GM18520 (cell line): Measurements from ENCODE around the gene USP24.

Source experiments
- ATAC-seq: cut with Tn5 transposase; IDR thresholded peaks from one replicate; pipeline ENCODE4 v1.9.1; 2021; ENCODE audit not compliant: unreplicated experiment

The USP24 gene

DNA sequence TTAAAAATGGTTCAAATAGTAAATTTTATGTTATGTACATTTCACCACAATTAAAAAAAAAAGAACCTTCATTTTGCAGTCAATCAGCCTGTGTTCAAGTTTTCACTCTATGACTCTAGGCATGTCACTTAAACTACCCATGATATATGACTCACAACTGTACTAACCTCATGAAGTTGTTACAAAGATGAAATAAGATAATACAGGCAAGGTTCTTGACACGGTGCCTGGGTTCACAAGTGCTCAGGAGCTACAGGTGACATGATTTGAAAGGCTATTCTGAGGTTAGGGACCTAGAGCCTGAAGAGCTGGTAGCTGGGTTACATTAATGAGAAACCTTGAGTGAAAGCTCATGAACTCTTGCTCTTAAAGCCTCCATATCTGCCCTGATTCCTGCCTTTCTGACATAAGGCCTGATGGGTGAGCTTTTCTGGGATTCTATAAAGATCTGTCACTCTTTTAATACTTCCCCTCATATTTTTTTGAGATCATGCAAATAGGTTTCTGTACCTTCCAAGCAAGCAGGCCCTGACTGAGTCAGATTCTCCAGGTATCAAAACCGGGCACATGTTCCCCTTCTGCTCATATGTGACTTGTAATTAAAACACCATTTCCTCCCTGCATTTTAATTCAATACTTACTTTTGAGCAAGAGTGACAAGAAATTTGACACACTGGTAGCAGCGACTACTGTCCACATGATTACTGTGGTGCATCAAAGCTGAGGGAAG is 141.8 kb downstream of the USP24 start:
- peak; percentile 63 for ATAC-seq

DNA sequence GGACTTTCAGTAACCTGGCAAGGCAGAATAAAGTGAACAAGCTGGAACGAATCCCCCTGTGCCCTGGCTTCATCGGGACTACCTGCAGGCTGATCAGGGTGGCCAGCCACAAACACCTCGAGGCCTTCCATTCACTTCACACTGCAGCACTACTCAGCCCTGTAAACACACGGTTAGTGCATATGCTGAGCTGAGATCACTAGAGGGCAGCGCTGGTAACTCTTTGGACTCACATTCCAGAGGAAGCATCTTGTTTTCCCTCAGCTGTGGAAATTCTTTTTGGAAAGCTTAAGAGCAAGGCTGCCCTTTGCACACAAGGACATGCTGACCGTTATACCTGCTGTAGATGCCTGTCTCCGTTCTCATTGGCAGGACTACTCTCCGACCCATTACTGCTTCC is 143.7 kb downstream of the USP24 start:
- no peak for ATAC-seq

DNA sequence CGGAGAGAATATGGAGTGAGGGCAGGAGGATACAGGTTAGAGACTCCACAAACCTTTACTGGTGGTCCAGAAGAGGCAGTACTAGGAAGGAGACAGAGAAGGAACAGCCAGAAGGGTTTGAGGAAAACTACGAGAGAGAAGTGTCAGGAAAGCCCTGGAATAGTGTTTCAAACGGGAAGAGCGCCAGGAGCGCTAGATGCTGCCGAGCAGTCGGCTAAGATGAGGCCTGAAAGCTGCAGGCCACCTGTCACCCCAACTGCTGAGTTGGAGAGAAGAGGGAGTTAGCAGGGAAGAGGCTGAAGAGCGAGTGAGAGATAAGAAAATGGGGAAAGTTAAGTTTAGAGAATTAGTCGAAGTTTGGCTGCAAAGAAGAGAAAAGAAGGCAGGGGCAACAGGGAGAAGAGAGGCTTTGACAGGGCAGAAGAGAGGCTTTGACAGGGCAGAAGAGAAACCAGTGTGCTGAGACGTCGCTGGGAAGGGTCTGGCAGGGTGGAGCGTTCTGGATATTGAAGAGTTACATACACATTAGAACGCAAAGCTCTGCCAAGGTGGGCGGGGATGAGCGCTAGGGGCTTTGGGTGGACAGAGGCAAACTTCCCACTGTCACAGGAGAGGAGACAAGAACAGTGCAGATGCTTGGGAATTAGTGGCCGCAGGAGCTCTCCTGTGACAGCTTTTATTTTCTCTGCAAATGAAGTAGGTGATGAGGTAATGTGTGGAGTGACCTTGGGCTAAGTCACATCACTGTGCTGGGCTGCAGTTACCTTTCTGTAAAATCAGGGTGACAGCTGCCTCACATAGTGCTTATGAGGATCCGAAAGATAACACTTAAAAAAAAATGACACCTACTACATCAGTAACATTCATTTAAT is 144.6 kb downstream of the USP24 start:
- ATAC-seq: no peak

DNA sequence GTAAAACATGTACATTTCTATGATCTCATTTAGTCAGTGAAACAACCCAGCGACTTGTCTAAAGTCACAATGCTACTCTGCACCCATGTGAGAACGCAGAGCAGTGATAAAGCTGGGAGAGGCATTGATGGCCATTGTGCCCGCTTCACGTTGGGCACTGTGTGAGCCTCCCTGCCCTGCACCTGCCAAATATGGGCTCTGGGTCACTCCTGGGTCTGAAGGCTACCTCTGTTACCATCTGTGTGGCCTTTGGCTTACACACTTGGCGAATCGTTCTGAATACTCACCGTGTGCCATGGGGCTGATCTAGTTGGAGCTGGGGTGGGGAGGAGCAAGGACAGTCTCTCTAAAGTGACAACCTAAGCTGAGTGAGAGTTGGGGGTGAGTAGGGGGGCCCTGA is 145.9 kb downstream of the USP24 start:
- no peak for ATAC-seq

DNA sequence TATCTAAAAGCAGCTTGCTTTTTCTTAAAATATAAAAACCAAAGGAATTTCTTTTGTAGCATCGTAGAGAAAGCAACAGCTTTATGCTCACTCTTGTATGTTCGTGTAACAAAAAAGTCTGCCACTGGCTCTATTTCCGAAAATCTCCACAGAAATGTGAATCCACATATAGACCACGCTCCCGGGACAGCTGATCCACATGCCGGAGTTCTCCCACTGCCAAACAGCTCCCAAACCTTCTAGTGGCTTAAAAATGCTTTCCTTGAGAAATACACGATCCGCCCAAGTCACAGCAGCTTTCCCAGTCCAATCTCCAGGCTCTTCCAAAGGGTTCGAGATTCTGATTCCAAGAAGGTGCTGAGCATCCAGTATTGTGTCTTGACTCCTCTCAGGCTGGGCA is 146.5 kb downstream of the USP24 start:
- ATAC-seq: no peak

DNA sequence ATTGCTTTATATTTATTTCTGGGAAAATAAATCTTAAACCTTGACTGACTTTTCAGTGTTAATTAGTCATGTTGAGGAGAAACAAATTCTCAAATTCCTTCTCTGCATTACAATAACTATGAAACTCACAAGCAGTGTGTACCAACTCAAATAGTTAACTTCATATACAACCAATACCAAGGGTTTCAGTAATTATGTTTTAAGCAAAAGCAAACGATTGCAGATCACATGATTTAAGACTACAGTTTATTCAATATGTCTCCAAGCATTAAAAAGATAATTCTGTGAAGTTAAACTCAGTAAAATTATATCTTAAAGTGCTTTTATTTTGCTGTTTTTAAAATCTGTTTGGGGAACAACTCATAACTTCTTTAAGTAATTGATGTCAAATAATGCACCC is 147.2 kb downstream of the USP24 start:
- ATAC-seq: no peak

DNA sequence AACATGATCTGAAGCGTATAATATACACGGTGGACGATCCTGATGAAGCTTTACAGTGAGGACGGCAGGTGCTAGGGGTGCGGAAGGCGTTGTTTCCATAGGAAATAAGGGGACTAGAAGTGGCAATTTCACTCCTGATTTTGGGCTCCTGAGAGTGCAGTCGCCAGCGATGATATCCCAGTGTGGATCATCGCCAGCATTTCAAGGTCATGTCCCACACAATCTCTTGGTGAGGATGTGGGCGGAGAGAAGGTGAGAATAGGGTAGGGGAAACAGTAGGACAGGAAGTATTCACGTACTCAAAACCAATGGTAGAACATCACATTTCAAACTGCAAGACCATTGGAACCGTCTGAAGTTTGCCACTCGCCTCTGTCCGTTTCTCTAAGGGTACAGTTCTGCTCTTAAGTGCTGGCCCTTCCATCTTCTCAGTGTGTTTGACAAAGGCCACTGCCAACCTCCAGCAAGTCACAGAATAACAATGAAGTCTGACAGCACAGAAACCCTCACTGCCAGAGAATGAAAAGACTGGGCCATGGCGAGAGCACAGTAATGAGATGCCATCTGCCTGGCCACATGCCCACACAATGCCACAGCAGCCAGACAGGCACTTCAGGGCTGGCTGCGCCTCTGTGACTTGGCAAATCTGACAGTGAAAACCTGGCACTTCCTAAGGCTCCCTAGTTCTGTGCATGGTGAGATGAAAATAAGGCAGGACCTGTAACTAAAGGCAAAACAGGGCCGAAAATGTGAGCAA is 148.0 kb downstream of the USP24 start:
- no peak for ATAC-seq

DNA sequence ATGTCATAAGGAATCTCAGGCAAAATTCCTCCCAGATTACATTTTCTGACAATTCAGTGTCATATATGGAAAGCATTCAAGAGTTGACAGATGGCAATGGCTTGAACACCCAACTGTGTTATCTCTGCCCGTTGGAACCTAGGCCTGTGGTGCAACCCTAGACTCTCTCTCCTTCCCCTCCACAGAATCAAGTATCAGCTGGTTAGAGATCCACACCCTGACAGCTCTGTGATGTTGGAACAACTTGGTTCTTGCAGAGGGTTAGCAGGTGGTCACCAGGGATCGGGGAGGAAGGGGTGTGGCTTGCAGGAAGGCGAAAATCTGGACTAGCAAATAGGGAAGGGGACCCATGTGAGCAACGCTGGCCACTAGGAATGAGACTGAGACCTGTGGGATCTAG is 149.5 kb downstream of the USP24 start:
- ATAC-seq: no peak

DNA sequence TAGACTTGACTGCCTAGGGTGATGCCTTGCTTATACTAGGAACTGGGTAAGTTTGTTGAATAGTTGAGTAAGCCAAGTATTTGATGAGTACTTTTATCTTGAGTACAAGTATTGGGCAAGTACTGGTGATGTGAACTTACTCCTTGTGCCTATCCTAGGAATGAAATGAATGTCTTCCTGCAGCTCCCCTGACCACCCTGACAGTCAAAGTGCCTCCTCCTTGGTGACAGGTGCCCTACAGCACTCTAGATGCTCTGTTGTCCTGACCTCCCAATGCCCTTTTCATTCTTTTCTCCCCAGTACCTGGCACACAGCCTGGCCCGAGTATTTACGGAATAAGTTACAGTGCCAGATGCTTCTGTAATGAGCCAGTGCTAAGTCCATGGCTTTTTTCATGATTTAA is 150.3 kb downstream of the USP24 start:
- ATAC-seq: no peak

DNA sequence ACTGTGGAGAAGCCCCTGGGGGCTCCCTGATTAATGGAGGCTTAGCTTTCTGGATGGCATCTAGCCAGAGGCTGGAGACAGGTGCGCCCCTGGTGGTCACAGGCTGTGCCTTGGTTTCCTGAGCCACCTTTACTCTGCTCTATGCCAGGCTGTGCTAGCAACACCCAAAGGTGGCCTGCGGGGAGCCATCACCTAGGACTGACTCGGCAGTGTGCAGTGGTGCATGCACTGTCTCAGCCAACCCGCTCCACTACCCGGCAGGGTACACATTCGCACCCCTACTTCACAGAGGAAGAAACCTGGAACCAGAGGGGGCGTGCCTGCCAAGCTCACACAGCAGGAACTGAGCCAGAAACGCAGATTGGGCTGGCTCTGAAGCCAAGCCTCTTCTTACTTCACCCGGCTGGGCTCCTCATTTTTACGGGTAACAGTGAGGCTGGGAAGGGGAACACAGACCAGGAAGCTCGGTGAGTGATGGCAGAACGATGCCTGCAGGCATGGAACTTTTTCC is 151.0 kb downstream of the USP24 start:
- no peak for ATAC-seq

DNA sequence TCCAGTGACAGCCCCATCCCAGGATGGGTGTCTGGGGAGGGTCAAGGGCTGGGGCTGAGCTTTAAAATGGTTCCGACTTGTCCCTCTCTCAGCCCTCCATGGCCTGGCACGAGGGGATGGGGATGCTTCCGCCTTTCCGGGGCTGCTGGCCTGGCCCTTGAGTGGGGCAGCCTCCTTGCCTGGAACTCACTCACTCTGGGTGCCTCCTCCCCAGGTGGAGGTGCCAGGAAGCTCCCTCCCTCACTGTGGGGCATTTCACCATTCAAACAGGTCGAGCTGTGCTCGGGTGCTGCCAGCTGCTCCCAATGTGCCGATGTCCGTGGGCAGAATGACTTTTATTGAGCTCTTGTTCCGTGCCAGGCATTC is 151.6 kb downstream of the USP24 start:
- ATAC-seq: no peak

DNA sequence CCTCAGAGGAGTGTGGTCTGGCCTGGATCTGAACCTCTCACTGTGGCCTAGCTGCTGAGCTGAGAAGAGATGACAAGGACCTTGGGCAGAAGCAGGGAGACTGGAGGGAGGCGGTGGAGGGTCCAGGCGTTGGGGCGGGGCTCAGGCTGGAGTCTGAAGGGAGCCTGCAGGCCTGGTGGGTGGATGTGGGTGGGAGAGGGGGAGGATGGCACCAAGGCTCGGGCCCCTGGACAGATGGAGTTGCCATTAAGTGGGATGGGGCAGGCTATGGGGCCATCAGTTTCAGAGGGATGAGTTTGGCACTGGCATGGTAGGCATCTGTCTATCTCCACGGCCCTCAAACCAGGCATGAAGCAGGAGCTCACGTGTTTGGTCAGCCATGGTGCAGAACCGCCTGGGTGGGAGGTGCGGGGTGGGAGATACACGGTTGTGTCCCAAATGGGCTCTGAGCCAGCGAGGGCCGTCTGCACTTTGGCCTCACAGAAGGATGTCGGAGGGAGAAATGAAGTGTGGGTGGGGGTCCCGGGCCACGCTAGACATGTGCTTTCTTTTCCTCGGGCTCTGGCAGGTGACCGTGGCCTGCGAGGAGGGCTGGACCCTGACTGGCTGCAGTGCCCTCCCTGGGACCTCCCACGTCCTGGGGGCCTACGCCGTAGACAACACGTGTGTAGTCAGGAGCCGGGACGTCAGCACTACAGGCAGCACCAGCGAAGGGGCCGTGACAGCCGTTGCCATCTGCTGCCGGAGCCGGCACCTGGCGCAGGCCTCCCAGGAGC is 152.2 kb downstream of the USP24 start:
- no peak for ATAC-seq

DNA sequence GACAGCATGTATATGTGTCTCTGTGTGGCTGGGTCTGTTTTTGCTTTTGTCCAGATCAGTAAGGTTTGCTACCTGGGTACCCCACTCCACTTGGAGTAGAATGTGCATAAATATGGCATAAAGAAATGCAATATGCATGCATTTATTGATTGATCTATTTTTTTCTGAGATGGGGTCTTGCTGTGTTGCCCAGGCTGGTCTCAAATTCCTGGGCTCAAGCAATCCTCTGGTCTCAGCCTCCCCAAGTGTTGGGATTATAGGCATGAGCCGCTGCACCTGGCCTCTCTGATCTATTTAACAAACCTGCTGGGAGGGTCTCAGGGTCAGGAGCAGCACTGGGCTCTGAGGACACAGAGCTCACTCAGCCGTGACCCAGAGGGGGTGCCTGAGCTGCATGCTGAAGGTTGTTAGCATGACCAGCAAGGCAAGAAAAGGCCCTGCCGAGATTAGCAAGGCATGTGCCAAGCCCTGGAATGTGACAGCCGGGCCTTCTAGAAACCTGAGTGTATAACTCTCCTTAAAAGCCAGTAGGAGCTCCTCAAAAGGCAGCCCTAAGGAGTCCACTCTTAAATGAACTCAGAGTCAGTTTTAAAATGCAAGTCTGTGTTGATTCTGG is 153.3 kb downstream of the USP24 start:
- ATAC-seq: no peak

DNA sequence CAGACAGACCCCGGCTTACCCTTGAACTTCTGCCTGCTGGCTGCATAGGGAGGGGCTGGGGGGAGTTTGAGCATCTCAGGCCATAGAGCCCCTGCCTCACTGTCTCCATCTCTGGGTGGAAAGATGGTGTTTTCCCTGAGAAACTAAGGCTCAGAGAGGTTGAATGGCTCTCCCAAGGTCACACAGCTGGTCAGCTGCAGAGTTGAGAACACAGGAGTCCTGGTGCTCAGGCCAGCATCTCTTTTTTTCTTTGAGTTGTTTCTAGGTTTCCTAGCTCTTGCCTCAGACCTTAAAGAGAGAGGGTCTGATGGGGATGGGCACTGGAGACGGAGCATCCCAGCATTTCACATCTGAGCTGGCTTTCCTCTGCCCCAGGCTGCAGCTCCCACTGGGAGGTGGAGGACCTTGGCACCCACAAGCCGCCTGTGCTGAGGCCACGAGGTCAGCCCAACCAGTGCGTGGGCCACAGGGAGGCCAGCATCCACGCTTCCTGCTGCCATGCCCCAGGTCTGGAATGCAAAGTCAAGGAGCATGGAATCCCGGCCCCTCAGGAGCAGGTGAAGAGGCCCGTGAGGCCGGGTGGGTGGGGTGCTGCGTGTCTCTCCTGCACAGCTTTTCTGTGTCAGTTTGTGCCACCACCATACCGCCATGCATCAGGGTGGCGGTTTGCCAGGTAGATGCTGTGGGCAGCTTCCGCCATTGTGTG is 154.0 kb downstream of the USP24 start:
- ATAC-seq: no peak

DNA sequence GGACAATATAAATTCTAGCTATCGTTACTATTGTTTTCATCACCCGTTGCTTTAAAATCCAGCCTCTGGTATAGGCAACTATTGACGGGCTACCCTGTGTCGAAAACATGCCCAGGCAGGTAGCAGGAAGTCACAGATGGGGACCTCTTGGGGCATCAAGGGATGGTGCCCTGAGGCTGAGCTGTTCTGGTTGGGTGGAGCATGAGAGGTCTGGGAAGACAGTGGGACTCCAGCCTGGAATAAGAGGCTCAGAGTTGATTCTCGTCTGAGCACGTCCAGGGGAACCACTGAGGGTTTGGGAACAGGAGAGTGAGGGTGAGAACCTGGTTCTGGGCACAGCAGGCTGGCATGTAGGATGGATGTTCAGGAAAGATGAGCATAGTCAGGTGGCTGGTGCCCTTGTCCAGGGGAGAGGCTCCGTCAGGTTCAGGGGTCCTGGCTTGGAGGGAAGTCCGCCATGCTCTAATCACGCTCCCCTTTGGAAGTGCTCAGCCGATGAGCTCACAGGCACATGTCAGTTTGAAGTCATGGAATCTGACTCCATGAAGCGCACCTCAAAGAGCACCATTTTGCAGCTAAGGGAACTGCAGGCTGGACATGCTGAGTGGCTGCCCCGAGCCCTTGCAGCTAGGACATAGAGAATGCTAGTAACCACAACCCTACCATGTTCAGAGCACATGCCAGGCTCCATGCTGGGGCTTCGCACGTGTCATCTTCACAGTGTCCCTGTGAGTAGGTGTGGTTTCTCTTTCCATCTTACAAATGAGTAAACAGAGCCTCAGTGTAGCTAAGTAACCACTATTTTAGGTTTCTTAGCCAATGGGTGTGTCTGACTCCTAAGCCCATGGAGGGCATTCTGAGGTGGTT is 154.8 kb downstream of the USP24 start:
- peak; percentile 52 for ATAC-seq

DNA sequence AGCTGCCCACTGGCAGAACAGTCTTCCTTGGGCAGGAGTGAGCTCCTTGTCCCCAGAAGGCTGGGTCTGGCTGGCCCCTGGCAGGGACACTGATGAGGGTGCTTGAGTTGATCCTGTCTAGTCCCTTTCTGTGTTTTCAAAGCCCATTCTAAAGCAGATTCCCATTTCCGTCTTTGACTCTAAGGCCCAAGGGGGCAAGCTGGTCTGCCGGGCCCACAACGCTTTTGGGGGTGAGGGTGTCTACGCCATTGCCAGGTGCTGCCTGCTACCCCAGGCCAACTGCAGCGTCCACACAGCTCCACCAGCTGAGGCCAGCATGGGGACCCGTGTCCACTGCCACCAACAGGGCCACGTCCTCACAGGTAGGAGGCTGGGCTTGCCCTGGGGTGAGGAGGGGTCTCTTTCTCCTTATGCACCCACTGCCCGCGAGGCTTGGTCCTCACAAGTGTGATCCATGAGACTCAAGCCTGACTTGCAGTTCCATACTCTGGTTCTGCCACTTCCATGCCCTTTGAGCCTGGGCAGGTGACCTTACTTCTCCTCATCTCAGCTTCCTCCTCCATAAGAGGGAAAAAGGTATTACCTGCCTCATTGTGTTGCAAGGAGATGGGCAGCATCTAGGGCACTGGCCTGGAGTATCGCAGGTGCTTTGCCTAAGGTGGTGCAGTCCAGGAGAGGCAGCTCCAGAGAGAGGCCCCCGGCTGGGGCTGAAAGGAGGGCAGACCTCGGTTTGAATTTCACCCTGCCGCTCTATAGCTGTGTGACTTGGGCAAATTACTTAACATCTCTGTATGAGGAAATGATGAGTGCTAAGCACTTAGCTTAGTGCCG is 155.6 kb downstream of the USP24 start:
- ATAC-seq: no peak

DNA sequence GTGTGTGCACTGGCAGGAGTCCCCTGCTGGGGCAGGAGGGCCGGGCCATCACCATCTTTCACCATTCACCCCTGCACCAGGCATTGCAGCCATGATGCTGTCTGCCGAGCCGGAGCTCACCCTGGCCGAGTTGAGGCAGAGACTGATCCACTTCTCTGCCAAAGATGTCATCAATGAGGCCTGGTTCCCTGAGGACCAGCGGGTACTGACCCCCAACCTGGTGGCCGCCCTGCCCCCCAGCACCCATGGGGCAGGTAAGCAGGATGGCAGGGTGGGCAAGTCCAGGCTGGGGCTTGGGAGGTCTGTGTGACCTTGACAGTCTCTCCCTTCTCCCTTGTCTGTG is 157.2 kb downstream of the USP24 start:
- ATAC-seq: no peak
